C4-2B (cell line): ENCODE results near the gene SCIN.

Source experiments
- CTCF ChIP-seq: fragments of 450-650 bp; conservative IDR thresholded peaks from 2 replicates; pipeline ENCODE4 v1.5.1; 2017; ENCODE audit warnings: mild to moderate bottlenecking
- ZFX ChIP-seq: fragments of 450-650 bp; IDR thresholded peaks from 2 replicates; pipeline ENCODE4 v1.6.1; 2017

DNA sequence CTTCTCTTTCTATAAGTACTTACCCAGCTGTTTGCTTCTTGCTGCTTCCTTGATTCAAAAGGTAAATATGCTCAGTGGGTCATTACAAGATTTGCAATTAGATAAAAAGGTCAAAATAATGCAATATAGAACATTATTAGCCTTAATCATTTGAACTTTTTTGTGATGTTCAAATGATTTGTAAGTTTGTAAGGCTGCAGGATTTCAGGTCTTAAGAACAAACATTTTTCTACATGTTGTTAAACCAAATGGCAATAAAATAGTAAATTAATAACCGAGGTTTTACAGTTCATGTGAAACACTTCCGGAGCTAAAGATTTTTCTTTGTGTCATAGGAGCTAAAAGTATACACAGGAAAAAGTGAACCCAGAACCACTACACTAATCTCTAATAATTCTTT lies 16.2 kb upstream of the SCIN start:
- TF ChIP-seq CTCF (no peak), ZFX (no peak)
